GM12865 (cell line): ENCODE results near the gene GULP1.

Experiments used
- DNase-seq: peaks from one replicate; pipeline ENCODE4 v3.0.0; 2010; ENCODE audit warnings: low read depth
- H3K4me3 ChIP-seq: 2 replicates; pipeline ENCODE4 v1.5.1; 2011; ENCODE audit warnings: mild to moderate bottlenecking, low read depth, low read length, control low read depth
- TF ChIP-seq, protein P1 (sequence below): IDR thresholded peaks from 2 replicates; pipeline ENCODE4 v1.5.1; 2011; ENCODE audit warnings: low read length, control low read depth, low read depth, inconsistent platforms; ENCODE audit not compliant: insufficient read depth; ENCODE audit errors: missing control alignments

GULP1 gene

DNA sequence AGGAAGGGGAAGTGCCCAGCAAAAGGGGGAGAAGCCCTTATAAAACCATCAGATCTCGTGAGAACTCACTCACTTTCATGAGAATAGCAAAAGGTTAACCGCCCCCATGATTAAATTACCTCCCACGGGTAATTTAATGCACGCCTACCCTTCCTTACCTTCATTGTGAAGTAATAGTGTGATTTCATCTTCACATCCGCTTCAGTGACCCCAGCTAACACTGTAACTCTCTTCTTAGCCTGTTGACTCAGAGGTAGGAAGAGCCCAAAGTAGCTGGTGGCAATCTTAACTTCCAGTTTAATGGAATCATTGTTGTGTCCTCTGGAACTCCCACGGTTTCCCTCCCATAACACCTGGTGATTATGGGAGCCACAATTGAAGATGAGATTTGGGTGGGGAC, 120.5 kb downstream of the GULP1 start:
- H3K4me3 ChIP-seq: no peak overlapping the region
- TF ChIP-seq, protein P1, sequence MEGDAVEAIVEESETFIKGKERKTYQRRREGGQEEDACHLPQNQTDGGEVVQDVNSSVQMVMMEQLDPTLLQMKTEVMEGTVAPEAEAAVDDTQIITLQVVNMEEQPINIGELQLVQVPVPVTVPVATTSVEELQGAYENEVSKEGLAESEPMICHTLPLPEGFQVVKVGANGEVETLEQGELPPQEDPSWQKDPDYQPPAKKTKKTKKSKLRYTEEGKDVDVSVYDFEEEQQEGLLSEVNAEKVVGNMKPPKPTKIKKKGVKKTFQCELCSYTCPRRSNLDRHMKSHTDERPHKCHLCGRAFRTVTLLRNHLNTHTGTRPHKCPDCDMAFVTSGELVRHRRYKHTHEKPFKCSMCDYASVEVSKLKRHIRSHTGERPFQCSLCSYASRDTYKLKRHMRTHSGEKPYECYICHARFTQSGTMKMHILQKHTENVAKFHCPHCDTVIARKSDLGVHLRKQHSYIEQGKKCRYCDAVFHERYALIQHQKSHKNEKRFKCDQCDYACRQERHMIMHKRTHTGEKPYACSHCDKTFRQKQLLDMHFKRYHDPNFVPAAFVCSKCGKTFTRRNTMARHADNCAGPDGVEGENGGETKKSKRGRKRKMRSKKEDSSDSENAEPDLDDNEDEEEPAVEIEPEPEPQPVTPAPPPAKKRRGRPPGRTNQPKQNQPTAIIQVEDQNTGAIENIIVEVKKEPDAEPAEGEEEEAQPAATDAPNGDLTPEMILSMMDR: no peak
- no peak for DNase-seq

DNA sequence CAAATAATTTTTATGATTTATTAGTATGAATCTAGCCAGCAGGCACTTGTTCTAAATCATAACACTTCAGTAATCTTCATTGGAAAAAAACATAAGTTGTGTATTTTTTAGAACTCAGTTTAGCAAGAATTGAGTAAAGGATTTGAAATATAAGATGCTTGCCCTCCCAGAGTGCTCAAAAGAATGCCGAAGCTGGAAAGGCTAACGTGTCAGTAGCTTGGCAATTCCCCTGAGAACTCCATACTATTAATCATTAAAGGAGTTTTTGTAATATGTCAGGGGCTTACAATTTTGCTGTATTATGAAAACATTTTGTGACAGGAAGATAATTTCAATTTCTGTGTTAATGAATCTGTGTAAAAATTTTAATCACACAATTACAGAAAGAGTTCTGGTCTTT, 122.7 kb downstream of the GULP1 start:
- no peak overlapping the region for H3K4me3 ChIP-seq
- TF ChIP-seq, protein P1: no peak
- DNase-seq: no peak

DNA sequence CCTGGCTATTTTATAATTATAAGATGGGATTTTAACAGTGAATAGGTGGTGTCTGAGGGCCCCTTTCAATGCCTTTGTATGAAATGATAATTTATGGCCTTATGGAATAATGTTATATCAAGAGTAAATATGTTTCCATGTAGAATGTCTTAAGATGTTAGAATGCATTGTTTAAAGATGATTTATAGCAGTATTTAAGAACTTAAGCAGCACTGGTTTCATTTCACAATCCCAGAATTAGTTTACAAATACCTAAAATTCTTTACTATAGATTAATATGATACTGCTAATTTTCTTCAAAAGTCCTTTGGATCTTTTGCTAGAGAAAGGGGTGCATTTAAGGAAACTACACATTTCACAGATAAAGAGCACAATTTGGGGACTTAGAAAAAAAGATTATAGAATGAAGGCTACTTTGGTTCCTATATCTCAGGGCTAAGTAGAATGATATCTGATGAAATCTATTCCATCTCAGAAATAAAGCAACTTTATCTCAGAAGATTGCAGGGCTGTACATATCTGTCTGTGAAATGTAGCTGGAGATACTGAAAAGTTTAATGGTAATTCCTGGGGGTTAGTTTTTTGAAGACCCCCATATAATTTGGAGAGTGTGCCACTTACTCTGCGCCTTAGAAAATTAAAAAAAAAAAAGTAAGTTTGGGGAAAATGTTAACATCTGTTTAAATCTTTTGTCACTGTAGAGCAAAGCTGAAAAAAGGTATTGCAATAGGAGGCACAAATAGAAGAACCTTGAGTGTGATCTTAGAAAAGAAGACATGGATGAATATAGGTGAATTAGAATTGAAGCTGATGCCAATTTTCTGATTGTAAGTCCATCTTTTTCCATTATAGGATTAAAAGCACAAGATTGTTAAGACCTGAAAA, 123.4 kb downstream of the GULP1 start:
- DNase-seq: no peak
- TF ChIP-seq, protein P1: no peak

DNA sequence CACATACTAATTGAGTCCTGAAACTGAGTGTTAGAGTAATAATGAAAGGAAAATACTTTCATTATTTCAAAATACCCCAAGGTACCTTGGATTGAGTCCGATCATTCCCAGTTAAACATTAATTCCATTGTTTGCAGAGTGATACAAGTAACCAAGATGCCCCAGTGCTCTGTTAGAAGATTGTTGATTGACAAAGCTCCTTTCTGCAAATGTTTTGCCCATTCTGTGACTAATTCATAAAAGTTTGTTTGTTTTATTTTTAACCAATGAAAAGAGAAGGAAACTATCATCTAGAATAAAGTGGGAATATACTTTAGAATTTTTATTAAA, 124.0 kb downstream of the GULP1 start:
- TF ChIP-seq, protein P1: no peak
- DNase-seq: no peak
- H3K4me3 ChIP-seq: no peak overlapping the region

More for the DNA sequence above, 123.4 kb downstream of the GULP1 start:
- H3K4me3 ChIP-seq: no peak overlapping the region

DNA sequence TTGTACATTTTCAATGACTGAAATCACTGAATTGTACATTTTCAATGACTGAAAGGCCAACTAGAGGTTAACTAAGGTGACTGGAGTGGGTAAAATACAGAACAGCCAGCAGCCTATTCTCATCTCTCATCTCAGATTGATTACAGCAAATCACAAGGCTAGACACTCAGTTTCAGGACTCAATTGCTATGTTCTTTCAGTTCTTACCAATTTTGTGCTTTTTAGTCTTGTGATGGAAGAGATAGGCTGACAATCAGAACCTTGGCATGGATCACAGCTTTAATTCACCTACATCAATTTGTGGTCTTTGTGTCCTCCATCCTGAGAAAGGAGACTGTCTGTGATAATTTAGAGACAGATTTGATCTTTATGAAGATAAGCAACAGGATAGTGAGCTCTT, 124.7 kb downstream of the GULP1 start:
- no peak for DNase-seq
- TF ChIP-seq, protein P1: no peak
- no peak overlapping the region for H3K4me3 ChIP-seq

DNA sequence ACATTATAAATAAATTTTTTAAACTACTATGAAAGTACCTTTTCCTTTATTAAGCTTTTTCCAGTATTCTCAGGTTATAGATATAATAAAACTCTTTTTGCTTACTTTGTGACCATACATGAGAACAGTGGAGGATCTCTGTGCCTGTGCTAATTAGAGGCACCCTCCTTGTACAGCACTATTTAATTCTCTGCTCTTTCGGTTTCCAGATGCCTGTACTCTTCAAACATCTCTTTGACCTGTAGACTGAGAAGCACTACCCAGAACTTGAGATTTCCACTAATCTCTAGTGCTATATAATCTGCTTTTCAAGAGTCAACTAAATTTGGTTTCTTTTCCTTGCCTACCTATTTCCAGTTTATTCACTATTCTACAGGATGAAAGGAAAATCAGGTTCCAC, 131.1 kb downstream of the GULP1 start:
- H3K4me3 ChIP-seq: no peak overlapping the region
- TF ChIP-seq, protein P1: no peak
- DNase-seq: no peak

DNA sequence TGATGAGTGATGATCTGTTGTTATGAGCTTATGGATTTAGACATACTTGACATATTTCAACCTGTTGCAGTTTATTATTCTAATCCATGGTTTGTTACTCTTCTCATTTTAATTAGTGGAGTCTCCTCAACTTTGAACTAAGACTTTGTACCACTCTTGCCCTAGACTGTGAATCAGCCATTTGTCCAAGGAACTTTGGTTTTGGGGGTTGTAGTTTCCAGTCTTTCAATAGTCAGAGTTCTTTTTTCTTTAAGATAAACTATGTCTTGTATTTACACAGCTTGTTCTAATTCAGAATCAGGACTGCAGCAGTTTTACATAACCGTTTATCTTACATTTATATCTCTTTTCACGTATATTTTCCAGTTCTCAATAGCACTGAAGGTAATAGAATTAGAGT, 133.6 kb downstream of the GULP1 start:
- no peak overlapping the region for H3K4me3 ChIP-seq
- TF ChIP-seq, protein P1: no peak
- no peak for DNase-seq
